Stimulated activated CD4-positive, alpha-beta T cell treated with anti-CD3 and anti-CD28 coated beads, TNF-alpha, amount 100 ng/mL, for 1 hour (primary cell): ENCODE data around the gene C5AR2.
"Not testable (repeated sequence)": the region's sequence is repeated elsewhere in the genome, so short reads cannot be mapped to it uniquely, and the experiment has no call there.

Source experiments
- DNase-seq, 3 donors: peaks; one replicate each; pipeline ENCODE4 v3.0.0-alpha.2; 2020; ENCODE audit warnings: low read depth in 3 of 3, low spot score in 1 of 3

The C5AR2 gene

DNA sequence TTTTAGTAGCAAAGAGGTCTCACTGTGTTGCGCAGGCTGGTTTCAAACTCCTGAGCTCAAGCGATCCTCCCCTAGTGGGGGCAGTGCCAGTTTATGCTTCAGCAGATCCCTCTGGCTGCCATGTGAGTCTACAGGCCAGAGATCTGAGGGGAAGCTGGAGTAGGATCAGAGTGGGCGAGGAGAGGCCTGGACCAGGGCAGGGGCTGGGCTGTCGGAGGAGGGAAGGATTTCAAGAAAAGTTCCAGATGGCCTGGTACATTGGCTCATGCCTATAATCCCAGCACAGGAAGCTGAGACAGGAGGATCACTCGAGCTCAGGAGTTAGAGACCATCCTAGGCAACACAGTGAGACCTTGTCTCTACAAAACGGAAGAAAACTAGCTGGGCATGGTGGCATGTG, 27.0 kb downstream of the C5AR2 start:
- DNase-seq, result no peak

- DNase-seq, result no peak
Measured at GRCh38 chr19:47362321-47362720, 30.3 kb downstream of the C5AR2 start.

DNA sequence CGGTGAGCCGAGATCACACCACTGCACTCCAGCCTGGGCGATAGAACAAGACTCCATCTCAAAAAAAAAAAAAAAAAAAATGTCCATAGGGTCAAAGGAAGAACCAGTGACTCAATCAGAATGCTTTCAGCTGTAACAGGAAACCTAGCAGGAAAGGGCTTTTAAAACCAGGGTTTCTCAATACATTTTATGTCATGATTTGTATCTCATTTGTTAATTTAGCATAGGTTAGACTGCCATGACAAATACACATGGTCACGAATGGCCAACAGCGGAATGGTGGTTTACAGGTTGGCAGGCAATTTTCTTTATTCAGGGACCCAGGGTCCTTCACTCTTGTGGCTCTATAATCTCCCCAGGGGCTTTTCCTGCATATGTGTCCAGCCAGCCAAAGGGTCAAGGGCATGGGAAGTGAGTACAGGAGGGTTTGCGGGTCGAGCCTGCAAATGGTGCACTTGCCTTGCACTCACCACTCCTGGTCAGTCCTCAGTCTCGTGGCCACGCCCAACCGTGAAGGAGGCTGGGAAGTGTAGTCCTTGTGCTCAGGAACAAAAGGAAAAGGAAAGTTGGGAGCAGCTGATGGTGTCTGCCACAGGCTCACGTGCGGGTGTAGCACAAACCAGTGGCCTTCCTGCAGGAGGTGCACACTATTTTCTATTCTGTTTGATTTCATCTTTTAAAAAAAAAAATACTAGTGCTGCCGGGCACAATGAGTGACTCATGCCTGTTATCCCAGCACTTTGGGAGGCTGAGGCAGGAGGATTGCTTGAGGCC, 32.0 kb downstream of the C5AR2 start:
- no peak for DNase-seq

DNA sequence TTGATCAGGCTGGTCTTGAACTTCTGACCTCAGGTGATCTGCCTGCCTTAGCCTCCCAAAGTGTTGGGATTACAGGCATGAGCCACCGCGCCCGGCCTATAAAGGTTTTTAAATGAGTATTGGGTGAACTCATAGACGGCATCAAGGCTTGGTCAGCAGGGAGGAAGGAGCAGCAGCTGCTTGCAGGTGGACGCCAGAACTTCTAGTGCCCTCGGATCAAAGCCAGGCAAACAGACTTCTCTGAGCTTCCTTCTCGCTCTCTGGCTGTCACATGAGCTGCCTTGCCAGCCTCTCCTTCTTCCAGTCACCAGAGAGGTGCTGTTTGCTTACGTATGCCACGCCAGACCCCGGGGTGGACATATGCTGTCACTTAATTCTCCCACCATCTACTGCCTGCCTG, 33.5 kb downstream of the C5AR2 start:
- DNase-seq, result not testable (repeated sequence)

GRCh38 chr19:47370045-47370611, 38.2 kb downstream of the C5AR2 start:
- DNase-seq, result no peak

GRCh38 chr19:47371261-47371660, 39.3 kb downstream of the C5AR2 start:
- no peak for DNase-seq

GRCh38 chr19:47372603-47373002, 40.6 kb downstream of the C5AR2 start:
- DNase-seq, result no peak

DNA sequence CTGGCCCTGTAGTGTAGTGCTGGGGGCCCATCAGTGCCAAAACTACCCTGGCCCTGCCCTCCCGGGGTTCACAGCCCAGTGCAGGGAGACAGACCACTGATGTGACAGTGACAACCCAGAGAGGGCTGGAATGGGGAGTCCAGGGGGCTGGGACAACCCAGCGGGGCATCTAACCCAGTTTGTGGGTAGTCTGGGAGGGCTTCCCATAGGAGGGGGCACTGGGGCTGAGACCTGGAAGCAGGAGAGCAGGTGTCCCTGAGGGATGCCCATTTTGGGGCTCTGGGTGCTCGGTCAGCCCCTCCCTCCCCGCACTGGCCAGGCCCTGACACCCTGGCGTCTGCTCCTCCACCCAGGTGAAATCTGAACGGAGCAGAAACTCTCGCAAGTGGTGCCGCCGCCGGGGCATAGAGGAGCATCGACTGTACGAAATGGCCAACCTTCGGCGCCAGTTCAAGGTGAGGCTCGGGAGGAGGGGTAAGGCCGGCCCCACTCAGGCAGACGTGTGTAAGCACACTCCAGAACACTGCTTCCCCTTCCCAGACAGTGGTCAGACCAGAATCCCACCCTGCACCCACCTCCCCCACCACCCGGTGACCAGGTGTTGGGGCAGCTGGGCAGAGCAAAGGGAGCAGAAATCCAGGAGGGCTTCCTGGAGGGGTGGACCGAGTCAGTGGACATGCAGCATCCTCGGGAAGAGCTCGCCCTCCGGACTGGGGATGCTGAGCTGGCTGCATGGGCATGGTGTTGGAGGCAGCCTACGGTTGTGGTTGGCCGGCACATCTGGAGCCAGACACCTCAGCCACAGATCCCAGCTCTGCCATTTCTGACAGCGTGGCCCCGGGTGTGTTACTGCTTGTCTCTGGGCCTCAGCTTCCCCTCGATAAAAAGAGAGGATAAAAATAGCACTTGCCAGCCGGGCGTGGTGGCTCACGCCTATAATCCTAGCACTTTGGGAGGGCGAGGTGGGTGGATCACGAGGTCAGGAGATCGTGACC, 41.6 kb downstream of the C5AR2 start:
- no peak for DNase-seq

DNA sequence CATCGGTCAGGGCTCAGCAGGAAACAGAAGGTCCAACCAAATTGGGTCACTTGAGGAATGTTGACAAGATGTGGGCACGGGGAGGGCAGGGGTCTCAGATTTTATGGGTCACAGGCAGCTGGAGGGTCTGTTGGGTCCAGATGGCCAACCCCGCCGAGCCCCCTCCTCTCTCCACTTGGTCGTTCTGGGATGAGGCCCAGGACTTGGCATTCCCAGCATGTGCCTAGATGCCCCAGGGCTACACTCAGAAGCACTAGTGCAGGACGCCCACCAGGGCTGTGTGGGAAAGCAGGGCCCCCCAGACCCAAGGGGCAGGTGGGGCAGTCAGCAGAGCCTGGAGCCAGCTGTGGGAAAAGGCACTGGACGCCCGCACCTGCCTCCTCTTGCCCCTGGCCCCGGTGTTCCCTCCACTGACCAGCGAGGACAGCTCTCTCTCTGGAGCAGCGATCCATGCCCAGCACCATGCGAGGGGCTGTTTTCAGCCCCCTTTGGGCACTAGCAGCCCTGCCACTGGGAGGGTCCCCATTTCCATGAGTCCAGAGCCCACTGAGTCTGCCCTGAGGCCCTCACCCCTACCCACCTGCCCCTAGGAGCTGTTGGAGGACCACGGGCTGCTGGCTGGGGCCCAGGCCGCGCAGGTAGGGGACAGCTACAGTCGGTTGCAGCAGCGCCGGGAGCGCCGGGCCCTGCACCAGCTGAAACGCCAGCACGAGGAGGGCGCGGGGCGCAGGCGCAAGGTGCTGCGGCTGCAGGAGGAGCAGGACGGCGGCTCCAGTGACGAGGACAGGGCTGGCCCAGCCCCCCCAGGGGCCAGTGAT, 43.1 kb downstream of the C5AR2 start:
- DNase-seq, result no peak

DNA sequence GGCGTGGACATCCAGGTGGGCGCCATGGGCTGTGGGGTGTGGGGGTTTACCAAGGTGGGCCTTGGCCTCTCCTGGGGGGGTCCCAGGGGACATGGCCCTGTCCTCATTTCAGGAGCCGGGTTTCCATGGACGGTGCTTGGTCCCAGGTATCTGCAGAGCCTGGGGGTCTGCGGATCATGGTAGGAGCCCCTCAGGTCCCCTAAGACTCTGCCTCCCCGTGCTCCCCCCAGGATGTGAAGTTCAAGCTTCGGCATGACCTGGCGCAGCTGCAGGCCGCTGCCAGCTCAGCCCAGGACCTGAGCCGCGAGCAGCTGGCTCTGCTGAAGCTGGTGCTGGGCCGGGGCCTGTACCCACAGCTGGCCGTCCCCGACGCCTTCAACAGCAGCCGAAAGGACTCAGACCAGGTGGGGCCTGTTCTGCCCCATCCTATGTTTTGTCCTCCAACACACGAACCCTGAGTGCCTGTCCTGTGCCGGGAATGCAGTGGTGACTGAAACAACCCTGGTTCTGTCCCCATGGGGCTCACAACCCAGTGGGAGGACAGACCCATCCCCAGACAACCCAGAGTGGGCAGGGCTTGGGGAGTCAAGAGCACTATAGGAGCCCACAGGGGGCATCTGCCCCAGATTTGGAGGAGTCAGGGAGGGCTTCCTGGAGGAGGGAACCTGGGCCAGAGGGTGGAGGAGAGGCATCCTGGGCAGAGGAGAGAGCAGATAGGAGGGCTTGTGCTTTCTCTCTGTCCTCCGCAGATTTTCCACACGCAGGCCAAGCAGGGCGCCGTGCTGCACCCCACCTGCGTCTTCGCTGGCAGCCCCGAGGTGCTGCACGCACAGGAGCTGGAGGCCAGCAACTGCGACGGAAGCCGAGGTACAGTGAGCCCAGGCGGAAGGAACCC, 44.0 kb downstream of the C5AR2 start:
- DNase-seq, result no peak

DNA sequence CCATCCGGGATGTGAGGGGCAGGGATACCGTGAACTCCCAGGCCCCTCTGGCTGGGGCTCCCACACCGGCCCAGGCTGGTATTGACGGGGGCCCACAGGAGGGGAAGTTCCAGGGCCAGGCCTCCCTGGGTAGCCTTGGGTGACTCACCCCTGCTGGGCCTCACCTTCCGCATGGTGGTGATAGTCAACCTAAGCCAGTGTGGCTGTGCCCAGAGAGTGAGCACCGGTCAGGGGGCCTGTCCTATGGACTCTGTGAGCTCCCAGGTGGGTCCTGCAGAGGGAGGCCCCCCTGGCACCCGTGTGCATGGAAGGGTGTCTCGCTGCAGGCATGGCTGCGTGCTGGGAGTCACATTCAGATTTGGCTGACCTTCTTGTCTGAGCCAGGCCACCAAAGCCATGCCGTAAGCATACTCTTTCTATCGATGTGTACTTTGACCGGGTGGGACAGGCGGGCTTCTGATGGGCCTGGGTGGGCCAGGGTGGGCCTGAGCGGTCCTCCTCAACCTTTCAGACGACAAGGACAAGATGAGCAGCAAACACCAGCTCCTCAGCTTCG, 44.7 kb downstream of the C5AR2 start:
- DNase-seq, result no peak

GRCh38 chr19:47377208-47377701, 45.3 kb downstream of the C5AR2 start:
- no peak for DNase-seq

GRCh38 chr19:47377801-47378200, 45.8 kb downstream of the C5AR2 start:
- no peak for DNase-seq

GRCh38 chr19:47378246-47378645, 46.3 kb downstream of the C5AR2 start:
- DNase-seq, result no peak

GRCh38 chr19:47379381-47379938, 47.5 kb downstream of the C5AR2 start:
- no peak for DNase-seq

GRCh38 chr19:47380559-47380958, 48.6 kb downstream of the C5AR2 start:
- DNase-seq, result no peak

GRCh38 chr19:47381121-47381520, 49.1 kb downstream of the C5AR2 start:
- DNase-seq, result no peak

- no peak for DNase-seq
Measured at GRCh38 chr19:47381653-47382279, 49.8 kb downstream of the C5AR2 start.

- DNase-seq, result not testable (repeated sequence)
Measured at GRCh38 chr19:47383890-47384289, 51.9 kb downstream of the C5AR2 start.
